OCI-M1 (cell line): ENCODE data around the gene PDHB.

Experiments
- DNase-seq: peaks from one replicate; lab custom pipeline; 2025; lab: John Stamatoyannopoulos, UW

PDHB gene

DNA sequence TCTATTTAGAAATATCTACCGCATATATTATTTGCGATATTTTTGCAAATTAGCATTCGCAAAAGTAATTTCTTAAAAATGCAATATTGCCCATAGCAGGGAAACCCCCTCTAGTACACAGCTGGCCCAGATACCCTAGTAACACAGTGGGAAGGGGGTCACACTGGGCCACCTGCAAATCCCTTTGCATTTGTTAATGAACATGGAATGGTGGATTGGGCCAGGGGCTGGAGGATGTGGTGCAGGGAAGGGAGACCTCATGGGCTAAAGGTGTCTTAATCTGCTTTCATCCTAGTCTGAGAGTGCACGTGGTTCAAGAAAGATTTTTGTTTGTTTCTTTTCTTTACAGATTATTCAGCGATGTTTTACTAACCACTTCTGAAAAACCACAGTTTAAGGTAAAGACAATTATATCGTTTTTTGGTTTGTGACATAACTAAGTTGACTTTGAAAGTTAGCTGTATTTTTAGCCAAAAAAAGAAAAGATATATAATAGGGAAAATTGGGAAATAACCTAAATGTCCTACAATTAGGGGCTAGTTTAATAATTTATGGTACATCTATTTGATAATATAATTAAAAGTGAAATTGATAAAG is 30.0 kb downstream of the PDHB start:
- DNase-seq, result no peak

DNA sequence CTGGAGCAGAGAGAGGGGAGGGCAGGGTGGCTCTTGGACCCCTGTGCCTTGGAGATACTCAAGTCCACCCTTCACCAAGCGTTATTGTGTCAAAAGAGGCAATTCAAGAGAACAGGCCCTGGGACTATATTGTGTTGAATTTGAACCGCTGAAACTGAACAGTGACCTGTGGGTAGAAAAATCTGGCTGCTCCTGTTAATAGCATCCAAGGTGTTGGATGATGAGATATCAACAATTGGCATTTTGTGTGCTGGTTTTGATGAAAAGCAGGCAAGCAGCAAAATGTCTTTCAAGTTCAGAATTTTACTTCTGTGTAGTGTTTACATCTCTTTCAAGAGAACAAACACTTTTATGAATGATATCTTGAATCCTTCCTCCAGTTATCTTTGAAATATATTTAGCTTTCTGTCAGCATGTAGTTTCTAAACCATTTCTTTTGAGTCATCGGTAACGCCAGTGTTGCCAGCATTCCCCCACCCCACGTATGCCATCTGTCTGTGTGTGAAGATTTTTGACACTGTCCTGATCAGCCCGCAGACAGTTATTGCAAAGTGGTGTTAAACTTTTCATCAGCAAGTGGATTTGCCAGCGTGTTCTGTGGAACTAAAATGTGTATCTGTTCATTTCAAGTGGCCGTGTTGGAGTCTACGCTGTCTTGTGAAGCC is 34.8 kb downstream of the PDHB start:
- DNase-seq, result no peak

DNA sequence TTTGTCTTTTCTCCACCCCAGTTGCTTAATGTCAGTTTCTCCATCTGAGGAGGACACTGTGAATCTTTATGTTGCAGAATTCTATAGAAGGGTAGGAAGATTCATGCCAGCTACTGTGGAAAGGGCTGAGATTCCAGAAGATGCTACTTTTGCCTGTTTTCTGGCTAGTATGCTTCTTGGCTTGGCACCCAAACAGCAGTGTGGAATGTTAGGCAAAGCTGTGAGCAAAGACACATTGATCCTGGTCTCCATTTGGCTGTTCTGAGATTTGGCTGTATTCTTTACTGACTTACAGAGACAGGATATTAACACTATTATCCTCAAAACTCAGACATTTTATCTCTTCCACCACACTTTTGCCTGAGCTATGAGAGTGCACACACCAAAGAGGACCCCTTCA is 39.3 kb downstream of the PDHB start:
- no peak for DNase-seq

DNA sequence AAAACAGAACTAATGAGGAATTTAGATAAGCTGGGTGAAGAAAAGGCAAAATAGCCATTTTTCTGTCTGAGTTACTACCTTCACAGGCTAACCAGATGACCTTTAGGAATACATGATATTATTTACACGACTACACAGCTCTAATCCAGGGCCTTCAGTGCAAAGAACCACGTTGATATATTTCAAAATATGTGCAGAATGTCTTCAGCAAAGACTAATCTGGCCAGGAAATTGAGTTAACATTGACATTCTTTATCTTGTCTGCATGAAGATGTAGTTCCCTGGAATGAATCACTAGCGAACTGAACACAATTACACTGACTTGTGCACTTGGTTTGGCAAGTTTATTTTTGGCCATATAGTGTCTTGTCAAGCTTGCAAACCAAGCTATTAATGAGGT is 41.5 kb downstream of the PDHB start:
- no peak for DNase-seq

DNA sequence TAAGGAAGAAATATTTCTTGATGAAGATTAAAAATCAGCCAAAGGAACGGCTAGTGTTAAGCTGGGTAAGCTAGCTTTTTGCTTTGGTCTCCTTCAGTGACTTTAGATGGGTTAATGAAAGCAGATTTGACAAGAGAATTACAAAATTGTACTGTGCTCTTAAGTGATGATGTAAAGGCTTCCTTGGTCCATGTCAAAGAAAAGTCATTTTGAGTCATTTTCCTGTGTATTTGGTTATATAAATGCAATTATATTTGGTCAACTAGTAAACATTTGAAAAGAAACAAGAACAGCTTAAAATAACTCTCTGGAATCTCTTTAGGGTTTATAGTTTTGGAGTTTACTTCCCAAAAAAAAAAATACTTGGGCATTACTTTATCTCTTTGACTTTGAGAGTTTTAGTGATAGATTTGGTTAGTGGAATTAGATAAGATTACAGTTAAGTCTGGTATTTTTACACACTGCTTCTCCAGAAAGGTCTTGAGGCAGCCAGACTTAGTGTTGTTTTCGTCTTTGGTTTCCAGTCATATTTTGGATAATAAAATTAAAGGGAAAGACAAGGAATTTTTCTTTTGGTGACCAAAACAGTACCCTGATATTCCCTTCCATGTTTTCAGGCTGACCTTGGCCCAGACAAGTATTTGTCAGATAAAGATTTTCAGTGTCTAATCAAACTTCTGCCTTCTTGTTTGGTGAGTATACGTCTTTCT is 42.3 kb downstream of the PDHB start:
- no peak for DNase-seq

DNA sequence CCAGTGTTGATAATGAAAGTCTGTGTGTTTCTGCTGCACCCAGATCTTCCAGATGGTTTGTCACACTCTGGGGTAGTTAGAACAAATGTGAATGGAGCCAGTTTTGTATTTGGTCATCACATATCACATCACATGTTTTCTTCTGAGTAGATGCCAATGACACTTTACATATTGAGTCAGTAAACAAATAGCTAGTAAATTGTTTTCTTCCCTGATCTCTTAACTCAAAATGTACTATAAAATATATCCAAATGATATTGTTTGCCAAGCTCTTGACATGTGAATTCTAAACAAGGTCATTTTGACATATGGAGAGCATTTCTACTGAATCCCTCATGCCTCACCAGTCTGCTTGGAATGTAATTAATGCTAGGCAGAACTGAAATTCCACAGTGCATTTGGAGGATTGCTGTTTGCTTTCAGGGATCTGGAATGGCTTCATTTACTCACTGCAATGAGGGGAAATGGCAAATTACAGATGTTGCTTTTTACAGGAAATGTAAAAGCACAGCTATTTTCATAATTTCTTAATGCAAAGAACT is 45.0 kb downstream of the PDHB start:
- DNase-seq, result no peak

DNA sequence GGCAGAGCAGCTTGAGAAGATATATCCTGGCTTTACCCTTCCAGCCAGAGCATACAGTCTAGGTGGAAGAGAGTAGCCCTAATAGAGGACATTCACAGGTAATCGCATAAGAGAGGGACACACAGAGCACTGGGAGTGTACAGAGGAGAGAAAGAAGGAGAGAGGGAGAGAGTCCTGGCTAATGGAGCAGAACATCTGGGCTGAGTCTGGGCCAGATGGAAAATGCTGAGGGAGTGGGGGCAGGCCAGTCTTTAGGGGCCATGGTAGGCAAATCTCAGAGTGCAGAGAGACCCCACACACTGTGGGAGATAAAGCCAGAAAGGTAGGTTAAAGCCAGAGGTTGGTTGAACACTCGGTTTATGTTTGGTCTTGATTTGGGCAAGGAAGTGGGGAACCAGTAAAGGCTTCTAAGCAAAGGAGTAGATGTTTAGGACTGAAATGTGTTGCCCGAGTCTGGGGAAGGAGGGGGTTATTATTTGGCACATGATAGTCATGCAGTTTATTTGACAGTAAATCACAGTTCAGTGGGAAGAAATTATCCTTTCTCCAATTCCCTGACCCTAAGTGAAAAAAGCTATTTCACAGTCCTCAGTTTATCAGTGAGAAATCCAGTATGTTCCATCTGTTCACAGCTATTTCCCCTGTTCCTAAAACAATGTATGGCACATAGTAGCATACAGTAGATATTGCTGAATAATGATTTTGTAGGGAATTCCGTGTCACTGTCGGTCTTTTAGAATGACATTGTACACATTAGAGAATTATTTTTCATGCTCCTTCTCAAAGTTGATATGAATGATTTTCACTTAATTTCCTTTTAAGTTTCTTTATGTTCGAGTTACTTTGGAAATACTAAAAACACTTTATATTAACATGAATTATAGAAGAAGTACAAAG is 45.7 kb downstream of the PDHB start:
- no peak for DNase-seq

DNA sequence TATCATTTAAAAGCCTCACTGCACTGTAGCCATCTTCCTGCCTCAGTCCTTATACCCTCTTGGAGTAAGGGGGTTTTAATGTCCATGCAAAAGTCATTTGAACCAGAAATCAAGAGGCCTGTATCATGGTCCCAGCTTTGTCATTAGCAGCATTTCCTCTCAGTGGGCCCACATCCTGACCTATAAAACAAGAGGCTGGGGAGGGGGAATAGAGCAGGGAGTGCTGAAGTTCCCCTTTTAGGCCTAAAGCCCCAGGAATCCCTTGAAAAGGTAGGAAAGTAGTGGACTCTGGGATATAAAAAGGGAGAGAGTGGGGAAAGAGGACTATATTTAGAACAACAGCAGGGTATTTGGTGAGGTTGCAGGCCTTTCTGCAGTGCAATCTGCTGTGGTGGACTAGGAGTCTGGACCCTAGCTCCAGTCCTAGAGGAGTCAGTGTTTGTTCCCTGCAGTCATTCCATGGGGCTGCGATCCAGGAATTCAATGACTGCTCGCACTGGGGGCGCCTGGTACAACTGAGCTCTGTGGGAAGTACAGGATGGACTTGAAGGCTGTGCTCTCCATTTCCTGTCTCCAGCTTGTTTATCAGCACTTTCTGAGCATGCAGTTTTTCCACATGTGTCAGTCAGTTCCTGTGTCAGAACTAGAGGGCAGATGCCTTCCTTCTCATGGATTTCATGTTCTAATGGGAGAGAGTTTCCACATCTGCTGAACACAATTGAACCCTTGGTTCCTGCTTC is 46.8 kb downstream of the PDHB start:
- DNase-seq, result no peak

DNA sequence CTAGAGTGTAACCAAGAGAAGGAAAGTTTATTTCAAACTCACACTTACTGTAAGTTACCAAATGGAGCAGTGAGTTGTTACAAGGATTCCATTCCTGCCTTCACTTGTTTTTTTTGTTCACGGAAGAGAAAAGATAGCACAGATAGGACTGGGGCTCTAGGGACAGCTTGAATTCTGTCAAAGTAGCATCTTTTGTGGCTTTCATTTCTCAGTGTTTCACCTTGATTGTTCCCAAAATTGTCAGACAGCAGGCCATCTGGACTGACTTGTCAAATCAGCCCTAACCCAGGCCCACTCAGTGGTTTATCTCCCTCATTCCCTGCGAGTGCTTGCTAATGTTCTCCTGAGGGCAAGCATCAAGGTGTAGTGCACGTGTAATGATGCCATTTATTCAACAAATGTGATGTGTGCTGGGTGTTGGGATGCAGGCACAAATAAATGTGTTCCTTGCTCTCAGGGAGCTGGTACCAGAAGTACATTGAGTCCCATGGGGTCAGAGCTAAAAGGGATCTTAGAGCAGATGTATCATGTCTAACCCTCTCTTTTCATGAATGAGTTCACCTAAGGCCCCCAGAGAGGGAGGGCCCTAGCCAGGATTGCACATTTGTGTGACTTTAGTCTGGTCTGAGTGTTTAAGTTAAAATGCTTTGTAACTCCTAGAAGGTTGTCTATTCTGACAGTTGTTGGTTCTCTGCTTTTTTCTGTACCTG is 49.1 kb downstream of the PDHB start:
- no peak for DNase-seq

DNA sequence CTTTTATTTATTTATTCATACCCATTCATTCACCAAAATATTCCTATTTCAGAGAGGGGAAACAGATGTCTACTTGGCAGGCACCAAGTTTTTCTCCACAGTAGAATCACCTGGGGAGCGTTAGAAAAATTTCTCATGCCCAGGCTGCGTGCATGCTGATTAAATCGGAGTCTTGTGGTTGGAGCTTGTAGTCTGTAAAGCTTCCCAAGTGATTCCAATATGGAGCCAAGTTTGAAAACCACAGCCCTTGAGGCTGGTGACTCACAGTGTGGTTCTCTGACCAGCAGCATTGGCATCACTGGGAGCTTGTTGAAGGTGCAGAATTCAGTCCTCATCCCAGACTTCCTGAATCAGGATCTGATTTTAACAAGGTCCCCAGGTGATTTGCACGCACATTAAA is 49.7 kb downstream of the PDHB start:
- peak; percentile 10 for DNase-seq

DNA sequence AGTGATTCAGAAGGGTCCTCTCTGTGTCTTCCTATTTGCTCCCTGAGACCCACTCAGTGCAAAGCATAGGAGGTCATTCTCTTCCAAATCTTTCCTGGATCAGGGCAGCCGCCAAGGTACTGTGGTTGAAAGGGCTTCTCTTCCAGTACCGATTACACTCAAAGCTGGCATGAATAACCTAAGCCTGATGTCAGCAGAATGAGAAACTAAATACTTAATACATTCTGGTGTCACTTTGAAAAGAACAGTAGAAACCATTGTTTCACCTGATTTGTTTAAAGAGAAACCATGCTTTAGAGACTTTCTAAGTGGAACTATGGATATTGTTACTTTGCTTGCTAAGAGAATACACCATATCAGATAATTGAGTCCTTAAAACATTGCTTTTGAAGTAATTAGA is 50.2 kb downstream of the PDHB start:
- no peak for DNase-seq

DNA sequence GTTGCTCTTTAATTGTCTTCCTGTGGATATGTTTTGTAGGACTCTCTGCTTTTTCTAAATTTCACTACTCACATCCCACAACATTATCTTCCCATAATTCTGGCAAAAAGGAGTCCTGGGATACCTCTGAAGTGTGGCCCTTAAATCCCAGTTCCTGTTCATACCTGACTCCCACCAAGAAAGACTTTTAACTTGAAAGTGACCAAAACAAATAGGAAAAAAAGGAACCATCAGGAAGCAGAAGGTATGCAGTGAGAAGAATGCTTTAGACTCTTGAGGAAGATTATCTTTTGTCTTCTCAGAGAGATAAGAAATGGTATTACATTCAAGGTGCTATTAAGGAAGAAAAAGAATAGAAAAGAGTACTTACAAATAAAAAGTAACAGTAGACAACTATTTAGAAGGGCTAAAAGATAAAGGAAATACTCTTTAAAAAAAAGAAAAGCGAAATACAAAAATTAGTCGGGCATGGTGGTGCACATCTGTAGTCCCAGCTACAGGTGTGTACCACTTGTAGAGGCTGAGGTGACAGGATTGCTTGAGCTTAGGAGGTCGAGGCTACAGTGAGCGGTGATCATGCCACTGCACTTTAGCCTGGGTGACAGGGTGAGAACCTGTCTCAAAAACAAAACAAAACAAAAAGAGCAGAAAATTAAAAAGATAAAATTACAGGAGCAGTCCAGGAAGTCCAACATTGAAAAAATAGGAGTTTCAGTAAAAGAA is 54.1 kb downstream of the PDHB start:
- no peak for DNase-seq

DNA sequence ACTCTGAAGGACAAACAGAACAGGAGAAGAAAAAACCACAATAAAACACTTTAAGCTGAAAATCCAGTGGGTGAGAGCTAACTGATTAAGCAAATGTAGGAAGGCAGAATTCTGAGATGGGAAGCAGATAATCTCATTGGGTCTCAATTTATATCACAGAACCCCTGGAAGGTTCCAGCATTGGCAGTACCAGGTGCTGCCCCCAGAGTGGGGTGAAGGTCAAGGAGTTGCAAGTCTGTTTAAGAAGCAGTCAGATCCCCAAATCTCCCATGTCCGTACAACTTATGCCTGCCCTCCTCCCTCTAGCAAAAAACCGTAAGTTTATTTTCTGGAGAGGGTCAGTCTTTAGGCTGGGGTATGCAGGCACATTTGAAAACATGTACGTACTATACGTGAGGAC is 55.9 kb downstream of the PDHB start:
- DNase-seq, result no peak
